Measurements from ENCODE around the gene SLC25A11.
"Not testable (repeated sequence)": the region's sequence is repeated elsewhere in the genome, so short reads cannot be mapped to it uniquely, and the experiment has no call there.

The SLC25A11 gene

DNA sequence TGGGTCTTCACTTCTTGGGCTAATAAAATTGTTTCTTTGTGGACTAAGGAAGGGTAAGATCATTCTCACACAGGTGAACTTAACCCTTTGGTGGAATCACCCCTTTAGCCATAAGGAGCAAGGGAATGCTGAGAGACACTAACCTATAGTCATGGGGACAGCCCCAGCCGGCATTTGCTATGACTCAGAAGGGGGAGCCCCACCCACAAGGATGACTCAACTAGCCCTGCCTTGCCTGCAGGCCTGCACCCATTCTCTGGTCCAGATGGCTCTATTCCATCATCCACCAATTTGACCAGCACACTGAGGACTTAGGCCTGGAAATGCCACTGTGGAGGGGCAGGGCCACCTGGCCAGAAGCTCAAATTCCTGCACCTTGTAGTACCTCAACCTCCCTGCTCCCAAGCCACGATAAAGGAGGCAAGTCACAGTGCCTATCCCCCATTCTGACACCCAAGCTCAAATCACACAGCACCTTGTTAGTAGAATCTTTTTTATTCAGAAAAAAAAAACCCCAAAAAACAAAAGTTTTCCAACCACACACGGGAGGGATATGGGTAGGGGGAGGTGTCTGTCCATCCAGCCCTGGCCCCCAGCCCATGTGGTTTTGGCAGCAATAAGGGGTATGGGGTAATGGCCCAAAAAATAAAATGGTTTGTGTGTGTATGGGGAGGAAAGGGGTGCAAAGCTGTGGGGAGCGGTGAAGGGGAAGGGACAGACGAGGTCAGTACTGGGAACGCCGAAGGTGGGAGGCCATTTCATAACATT, 5.5 kb upstream of the SLC25A11 start:
- DNase-seq (ENCODE audit: low spot score): no peak

DNA sequence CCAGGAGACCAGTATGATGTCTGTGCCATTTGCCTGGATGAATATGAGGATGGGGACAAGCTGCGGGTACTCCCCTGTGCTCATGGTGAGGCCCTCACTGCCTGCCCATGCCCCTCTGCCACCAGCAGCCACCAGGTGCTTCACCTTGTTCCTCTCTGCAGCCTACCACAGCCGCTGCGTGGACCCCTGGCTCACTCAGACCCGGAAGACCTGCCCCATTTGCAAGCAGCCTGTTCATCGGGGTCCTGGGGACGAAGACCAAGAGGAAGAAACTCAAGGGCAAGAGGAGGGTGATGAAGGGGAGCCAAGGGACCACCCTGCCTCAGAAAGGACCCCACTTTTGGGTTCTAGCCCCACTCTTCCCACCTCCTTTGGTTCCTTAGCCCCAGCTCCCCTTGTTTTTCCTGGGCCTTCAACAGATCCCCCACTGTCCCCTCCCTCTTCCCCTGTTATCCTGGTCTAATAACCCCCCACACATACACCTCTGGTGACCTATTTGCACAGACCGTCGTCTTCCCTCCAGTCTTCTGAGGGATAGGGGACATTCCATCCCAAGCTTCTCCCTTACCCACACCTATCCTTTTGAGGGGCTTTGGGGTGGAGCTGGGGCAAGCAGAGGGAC, 4.8 kb upstream of the SLC25A11 start:
- DNase-seq (ENCODE audit: low spot score): no peak

DNA sequence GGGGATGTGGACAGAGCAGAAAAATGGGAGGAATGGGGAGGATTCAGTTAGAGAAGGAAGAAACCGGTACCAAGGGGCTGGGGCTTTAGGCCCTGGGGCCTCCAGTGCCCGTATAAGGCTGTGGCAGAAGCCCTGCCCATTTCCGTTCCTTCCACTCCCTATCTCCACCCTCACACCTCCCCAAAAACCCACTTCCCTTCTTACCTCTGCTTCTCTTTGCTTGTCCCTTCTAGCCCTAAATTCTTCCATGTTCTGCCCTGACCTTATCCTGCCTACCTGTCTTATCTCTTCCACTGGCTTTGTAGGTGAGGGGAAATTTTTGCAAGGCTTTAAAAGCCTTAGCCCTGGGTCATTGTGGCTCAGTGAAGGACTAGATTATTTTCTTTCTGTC, 4.3 kb upstream of the SLC25A11 start:
- no peak for DNase-seq (ENCODE audit: low spot score)

DNA sequence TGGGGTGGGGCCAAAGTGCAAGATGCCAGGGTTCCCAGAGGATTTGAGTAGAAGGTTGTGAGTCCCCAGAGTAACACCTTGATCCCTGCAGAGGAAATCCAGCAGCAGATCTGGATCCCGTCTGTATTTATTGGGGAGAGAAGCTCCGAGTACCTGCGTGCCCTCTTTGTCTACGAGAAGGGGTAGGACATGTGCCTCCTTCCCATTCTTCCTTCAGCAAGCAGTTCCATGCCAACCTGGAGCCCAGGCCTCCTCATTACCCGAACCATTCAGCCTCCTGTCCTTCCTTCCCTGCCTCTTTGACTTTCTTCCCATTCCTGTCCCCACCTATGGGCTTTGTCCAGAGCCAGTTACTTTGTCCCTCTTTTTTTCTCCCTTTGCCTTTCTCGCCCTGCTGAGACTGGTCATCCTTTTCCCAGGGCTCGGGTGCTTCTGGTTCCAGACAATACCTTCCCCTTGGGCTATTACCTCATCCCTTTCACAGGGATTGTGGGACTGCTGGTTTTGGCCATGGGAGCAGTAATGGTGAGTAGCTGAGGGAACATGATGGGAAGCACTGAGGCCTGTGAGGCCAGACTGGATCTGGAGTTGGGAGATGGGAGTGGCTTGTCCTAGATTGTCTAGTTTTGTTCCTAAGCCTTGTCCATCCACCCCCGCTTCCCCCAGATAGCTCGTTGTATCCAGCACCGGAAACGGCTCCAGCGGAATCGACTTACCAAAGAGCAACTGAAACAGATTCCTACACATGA, 3.1 kb upstream of the SLC25A11 start:
- DNase-seq (ENCODE audit: low spot score): no peak

DNA sequence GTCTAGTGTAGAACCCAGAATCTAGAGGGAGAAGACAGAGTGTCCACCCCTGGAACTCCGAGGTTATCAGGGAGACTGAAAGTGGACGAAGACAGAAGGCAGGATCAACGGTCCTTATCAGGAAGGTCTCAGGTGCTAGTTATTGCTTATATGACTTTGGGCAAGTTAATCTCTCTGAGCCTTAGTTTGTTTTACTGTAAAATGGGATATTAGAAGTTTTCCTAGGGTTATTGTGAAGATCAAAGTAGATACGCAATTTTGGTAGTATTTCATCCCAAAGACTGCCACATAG, 1.4 kb upstream of the SLC25A11 start:
- no peak for DNase-seq (ENCODE audit: low spot score)

DNA sequence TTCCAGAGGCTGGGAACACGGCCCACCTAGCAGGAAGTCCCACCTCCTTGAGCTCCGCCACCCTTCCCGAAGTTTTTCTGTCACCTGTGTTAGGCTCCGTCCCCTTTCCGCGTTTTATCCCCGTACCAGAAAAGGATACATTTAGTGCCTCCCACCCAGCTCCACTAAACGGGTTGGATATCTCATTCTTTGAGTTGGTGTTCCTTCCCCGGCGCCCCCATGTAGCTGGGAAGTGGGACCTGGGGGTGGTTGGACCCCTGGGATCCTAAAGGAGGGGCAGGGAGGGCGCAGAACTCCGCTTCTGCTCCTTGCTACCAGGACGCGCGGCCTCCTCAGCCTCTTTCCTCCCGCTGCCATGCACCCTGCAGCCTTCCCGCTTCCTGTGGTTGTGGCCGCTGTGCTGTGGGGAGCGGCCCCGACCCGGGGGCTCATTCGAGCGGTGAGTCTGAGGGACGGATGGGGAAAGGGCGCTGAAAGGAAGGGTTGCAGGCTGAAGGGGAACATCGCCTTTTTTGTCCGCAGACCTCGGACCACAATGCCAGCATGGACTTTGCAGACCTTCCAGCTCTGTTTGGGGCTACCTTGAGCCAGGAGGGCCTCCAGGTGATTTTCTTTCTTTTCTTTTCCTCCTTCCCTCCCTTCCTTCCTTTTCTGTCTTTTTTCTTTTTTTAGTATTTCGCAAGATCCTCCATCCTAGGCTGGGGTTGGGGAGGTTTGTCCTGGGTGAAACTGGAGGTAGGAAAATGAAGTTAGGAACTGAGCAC, 891 bp upstream of the SLC25A11 start:
- no peak for DNase-seq (ENCODE audit: low spot score)

DNA sequence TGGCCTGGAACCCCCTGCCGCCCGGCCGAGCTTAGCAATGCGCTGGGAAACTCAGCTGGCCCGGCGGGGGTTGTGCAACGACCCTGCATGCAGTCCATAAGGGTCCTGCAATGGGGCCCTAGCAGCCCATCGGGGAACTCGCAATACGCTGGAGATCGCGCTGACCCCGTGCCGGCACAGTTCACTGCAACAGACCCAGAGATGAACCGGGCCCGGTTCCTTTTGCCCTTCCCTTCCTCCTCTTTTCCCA, 375 bp downstream of the SLC25A11 start:
- DNase-seq (ENCODE audit: low spot score): no peak

DNA sequence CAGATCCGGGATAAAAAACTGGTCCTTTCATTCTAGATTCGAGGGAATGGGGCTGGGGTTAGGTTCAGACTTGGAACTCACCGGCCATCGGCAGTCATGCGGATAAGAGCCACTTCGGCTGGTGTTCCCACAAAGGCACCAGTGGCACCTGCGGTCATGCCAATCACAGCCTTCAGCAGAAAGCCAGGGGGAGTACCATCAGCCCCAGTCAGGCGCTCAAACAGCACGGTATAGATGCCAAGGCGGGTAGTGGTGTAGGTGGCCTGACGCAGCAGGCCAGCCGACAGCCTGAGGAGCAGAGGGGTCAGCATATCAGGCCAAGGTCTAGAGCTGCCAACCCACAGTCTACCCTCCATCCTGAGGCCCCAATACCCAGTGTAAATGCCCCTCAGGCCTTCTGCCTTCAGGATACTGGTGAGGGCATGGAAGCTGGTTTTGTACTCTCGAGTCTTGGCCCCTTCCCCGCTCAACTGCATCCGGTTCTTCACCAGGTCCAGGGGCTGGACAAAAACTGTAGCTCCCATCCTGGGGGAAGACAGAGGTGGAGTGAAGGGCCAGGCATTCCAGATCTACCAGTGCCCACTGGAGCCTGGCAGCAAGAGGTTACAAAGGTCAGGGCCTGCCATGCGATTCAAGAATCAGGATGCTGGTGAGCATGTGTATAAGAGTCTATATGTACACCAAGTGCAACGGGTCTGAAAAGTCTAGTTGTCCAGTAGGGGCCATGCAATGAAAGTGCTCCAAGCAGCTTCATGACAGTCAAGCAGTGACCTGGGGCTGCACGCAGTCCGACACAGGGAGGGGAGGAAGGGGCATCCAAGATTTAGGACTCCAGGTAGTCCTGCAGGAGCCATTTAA, 929 bp downstream of the SLC25A11 start:
- no peak for DNase-seq (ENCODE audit: low spot score)

DNA sequence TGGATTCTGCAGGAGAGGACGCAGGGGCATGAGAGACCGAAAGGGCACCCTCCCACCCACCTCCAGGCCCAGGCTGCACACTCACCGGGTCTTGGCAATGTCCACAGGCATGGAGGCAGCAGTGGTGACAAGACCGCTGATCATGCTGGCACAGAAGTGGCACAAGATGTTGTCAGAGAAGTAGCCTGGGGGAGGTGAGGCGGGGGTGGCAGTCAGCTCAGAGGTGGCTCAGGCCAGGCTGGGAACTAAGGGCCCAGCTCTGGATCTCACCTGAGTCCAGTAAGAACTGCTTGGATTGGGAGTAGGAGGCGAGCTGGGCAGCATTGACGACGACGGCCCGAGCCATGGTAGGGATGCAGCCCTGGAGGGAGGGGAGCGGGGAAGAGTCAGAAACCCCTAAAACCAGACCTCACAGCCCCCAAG, 1.8 kb downstream of the SLC25A11 start:
- DNase-seq (ENCODE audit: low spot score): no peak

DNA sequence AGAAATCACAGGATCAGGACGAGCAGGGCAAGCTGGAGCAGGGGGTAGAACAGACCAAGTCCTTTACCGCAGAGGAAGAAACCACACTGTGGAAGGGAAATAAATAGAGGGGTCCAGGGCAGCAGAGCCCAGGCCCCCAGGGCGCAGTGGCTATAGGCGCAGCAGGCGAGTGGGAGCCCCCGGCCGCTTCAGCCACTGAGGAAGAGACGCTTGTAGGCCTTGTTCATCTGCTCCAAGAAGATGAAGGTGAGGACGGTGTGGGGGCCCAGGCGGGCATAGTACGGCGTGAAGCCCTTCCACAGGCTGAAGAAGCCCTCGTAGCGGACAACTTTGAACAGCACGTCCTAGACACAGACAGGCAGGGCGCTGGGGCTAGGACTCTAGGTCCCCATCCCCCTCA, 2.3 kb downstream of the SLC25A11 start:
- DNase-seq (ENCODE audit: low spot score): no peak

DNA sequence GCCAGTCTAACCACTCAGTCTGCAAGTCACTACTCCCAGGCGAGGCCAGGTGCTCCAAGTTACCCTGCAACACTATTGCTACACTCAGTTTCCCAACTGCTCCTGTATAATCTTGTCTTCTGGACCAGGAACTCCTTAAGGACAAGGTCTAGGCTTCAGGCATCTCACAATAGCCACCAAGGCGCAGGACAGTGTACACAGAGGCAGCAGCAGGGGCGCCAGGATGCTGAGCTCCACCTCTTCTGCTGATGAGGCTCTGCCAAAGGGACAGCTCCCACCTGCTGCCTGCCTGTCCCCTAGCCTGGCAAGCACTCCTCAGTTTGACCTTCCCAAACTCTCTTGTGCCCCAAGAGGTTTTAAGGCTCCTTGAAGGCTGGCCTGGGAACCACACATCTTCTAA, 3.4 kb downstream of the SLC25A11 start:
- no peak for DNase-seq (ENCODE audit: low spot score)

DNA sequence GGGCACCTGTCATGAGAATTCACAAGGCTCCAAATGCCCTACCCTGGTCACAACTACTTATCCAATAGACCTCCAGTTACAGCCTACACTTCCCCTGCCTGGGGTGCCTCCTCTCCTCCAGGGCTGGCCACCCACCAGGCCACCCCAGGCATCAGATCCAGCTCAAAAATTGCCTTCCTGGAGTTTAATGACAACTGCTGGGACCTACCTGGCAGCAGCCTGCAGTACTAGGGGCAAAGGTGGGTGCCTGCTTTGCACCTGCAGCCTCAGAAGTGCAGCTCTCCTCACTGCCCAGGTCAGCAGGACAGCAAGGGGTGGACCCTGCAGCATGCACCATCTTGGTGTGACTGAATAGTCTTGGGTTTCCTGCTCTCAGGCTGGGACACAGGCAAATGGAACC, 4.2 kb downstream of the SLC25A11 start:
- DNase-seq (ENCODE audit: low spot score): no peak

DNA sequence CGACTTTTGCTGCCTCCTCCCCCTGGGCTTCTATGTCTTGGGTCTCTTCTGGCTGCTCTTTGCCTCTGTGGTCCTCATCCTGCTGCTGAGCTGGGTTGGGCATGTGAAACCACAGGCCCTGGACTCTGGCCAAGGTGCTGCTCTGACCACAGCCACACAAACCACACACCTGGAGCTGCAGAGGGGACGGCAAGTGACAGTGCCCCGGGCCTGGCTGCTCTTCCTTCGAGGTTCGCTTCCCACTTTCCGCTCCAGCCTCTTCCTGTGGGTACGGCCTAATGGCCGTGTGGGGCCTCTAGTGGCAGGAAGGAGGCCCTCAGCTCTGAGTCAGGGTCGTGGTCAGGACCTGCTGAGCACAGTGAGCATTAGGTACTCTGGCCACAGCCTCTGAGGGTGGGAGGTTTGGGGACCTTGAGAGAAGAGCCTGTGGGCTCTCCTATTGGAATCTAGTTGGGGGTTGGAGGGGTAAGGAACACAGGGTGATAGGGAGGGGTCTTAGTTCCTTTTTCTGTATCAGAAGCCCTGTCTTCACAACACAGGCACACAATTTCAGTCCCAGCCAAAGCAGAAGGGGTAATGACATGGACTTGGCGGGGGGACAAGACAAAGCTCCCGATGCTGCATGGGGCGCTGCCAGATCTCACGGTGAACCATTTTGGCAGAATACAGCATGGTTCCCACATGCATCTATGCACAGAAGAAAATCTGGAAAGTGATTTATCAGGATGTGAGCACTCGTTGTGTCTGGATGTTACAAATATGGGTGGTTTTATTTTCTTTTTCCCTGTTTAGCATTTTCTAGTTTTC, 5.5 kb downstream of the SLC25A11 start:
- DNase-seq (ENCODE audit: low spot score): no peak

DNA sequence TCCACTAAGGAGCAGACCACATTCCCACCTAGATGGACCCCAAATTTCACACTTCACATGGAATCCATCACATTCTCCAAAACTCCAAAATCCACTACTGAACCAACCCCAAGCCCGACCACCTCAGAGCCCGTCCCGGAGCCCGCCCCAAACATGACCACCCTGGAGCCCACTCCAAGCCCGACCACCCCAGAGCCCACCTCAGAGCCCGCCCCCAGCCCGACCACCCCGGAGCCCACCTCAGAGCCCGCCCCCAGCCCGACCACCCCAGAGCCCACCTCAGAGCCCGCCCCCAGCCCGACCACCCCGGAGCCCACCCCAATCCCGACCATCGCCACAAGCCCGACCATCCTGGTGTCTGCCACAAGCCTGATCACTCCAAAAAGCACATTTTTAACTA, 6.2 kb downstream of the SLC25A11 start:
- DNase-seq (ENCODE audit: low spot score): no peak

DNA sequence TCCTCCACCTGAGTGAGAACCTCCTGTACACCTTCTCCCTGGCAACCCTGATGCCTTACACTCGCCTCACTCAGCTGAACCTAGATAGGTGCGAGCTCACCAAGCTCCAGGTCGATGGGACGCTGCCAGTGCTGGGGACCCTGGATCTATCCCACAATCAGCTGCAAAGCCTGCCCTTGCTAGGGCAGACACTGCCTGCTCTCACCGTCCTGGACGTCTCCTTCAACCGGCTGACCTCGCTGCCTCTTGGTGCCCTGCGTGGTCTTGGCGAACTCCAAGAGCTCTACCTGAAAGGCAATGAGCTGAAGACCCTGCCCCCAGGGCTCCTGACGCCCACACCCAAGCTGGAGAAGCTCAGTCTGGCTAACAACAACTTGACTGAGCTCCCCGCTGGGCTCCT, 7.1 kb downstream of the SLC25A11 start:
- DNase-seq (ENCODE audit: low spot score): no peak

DNA sequence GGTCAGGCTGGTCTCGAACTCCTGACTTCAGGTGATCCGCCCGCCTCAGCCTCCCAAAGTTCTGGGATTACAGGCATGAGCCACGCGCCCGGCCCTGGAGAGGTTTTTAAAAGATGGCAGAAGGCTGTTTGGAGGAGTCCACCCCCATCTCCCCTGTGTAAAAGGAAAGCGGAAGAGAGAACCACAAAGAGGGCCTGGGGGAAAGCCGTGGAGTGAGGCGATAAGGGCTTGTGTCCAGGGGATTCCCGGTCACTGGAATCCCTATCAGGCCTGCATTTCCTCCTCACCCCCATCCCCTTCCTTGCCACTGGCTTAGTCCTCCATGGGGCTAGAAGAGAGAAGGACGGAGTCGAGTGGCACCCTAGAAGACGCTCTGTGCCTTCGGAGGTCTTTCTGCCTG, 7.9 kb downstream of the SLC25A11 start, which contains the start of gene GP1BA:
GP1BA (plus strand) TSS at position 315 of the 400 bp plus-strand sequence. CDS start 328 bp downstream, outside the sequence.
- DNase-seq (ENCODE audit: low spot score): no peak

DNA sequence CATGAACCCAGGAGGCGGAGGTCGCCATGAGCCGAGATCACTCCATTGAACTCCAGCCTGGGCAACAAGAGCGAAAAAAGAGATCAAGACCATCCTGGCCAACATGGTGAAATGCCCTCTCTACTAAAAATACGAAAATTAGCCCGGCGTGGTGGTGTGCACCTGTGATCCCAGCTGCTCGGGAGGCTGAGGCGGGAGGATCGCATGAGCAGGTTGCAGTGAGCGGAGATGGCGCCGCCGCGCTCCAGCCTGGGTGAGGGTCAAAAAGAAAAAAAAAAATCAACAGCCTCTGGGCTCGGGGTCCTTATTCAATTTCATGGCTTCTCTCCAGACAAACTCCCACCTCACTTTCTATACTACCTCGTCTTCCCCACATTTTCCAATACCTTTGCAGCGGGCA, 11.0 kb downstream of the SLC25A11 start:
- DNase-seq (ENCODE audit: low spot score): no peak

DNA sequence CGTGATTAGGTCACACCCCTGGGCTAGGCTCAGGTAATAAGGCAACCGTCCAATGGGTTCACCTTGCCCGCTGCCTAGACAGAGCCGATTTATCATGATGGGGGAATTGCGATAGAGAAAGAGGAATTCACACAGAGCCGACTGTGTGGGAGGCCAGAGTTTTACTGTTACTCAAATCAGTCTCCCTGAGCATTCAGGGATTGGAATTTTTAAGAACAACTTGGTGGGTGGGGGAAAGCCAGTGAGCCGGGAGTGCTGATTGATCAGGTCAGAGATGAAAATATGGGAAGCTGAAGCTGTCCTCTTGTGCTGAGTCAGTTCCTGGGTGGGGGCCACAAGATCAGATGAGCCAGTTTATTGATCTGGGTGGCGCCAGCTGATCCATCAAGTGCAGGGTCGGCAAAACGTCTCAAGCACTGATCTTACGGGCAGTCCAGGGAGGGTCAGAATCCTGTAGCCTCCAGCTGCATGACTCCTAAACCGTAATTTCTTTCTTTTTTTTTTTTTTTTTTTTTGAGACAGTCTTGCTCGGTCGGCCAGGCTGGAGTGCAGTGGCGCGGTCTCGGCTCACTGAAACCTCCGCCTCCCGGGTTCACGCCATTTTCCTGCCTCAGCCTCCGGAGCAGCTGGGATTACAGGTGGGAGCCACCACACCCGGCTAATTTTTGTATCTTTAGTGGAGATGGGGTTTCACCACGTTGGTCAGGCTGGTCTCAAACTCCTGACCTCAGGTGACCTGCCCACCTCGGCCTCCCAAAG, 13.1 kb downstream of the SLC25A11 start:
- not testable (repeated sequence) for DNase-seq (ENCODE audit: low spot score)

DNA sequence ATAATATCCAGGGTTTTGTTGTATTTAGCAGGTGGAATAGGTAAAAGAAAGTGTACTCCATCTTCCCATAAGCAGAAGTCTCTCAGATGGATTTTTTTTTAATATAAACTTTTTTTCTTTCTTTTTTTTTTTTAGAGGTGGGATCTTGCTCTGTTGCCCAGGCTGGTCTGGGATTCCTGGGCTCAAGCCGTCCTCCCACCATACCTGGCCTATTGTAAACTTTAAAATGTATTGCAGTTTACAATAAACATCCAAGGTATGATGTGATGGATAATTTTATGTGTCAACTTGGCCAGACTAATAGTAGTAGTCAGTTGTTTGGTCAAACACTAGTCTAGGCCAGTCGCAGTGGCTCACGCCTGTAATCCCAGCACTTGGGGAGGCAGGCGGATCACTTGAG, 18.5 kb downstream of the SLC25A11 start:
- no peak for DNase-seq (ENCODE audit: low spot score)

DNA sequence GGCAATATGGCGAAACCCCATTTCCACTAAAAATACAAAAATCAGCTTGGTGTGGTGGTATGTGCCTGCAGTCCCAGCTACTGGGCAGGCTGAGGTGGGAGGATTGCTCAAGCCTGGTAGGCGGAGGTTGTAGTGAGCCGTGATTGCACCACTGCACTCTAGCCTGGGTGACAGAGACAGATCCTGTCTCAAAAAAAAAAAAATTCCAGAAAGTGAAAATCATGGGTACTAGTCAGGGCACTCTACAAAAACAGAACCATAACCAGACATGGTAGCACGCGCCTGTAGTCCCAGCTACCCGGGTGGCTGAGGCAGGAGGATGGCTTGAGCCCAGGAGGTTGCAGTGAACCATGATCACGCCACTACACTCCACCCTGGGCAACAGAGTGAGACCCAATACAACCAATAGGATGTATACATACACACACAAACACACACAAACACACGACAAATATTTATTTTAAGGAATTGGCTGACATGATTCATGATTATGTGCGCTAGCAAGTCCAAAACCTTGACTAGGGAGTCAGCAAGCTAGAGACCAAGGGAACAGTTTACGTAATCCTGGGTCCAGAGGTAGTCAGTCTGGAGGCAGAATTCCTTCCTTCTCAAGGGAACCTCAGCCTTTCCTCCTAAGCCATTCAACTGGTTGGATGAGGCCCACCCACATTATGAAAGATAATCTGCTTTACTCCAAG, 19.3 kb downstream of the SLC25A11 start:
- no peak for DNase-seq (ENCODE audit: low spot score)
